ENCODE data around the gene ANKRD36C. TPM values are rescaled to one million over a fixed set of nuclear protein-coding genes. Genes with fewer than 3 reads are reported as not detected.
"Not testable (repeated sequence)": the region's sequence is repeated elsewhere in the genome, so short reads cannot be mapped to it uniquely, and the experiment has no call there.

The ANKRD36C gene
- total RNA-seq (10 to 100 TPM; 10.2 to 11.2 (median 10.6) TPM), polyA plus RNA-seq (3.1 TPM)
- long read RNA-seq, donor 1, partial matches to known transcripts: 0 of 6 reads
- long read RNA-seq, donor 1, other reads (novel, unspliced or antisense): 6 of 6 reads
- long read RNA-seq, donor 2, partial matches to known transcripts: 0 of 2 reads
- long read RNA-seq, donor 2, other reads (novel, unspliced or antisense): 2 of 2 reads
- long read RNA-seq, donor 3, partial matches to known transcripts: 6 of 11 reads
- long read RNA-seq, donor 3, other reads (novel, unspliced or antisense): 5 of 11 reads
- long read RNA-seq, donor 4, partial matches to known transcripts: 0 of 2 reads
- long read RNA-seq, donor 4, other reads (novel, unspliced or antisense): 2 of 2 reads

DNA sequence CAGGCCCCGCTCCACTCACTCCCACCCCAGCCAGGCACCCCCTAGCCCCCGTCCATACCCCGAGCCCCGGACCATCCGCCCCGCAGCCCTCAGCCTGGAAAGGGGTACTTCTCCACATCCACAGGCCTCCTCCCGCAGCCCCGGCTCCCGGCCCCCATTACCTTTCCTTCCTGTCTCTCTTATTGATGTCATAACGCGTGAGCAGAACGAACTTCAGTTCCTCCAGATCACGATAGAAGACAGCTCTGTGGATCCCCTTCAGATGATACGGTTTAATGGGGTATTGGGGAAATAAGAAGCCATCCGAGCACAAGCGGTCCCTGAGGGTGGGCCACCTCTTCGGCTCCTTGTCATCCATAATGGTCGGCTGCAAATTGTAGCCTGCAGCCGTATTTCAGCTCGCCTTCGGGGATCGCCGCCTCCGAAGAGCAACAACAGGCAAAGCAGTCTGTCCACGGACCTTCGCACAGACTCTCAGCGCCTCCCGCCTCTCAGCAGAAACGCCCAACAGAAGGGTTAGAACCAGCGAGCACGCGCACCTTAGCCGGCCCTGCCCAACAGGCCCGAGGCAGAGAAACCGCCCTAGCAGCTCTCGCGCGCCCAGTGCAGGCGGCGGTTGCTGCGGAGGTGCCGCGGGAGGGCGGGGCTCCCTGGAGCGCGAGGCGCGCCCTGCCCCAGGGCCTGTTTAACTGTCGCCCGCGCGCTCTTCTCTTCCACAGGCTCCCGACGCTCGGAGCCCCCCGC lies at the start of gene ANKRD36C:
TSS of gene ANKRD36C (minus strand) at position 474 of the 744 bp plus-strand sequence. CDS start at position 358, 116 bp downstream.
- DNase-seq: peak; percentile 17 to 67 (median 47)
- under 1% methylated on average over 31 of the region's 56 CpGs for WGBS
- intact Hi-C loops (cut with DNase I): loop anchor here in 1 of 4 donors (10.0 kb wide), 1 partner anchor 123 kb away; the partner anchor contains the start of gene ADRA2B

DNA sequence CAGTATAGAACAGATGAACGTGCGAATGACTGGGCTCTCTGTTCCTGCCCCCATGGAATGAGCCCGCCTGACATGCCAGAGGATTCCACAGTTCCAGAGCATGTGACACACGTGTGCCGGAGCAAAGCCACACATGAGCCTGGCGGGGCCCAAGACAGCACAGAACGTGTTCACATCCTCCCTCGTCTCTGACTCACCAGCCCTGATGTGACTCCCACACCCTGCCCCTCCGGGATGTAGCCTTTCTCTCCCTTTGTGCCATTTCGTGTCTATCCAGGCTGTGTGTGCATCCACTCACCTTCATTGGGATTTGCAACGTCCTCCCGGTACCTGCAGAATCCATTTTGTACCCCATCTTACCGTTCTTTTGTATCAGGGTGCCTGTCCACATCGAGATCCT lies 43.9 kb upstream of the ANKRD36C start:
- H3K27me3 ChIP-seq (ENCODE audit: control insufficient read depth, insufficient read depth); ATAC-seq; H3K4me1 ChIP-seq (ENCODE audit: control insufficient read depth, insufficient read depth, low read length); H3K9me3 ChIP-seq (ENCODE audit: control insufficient read depth, low read length); H3K4me3 ChIP-seq (ENCODE audit: low read length); intact Hi-C loops (cut with DNase I); DNase-seq; H3K27ac ChIP-seq (ENCODE audit: low read length): not testable (repeated sequence)
- WGBS: no CpG with 5 or more reads among the region's 14 CpGs

More for the DNA sequence above, at the start of gene ANKRD36C:
- not testable (repeated sequence) for H3K9me3 ChIP-seq (ENCODE audit: control insufficient read depth, low read length); H3K27me3 ChIP-seq (ENCODE audit: control insufficient read depth, insufficient read depth); H3K4me1 ChIP-seq (ENCODE audit: control insufficient read depth, insufficient read depth, low read length)
- Histone ChIP-seq H3K4me3 (ENCODE audit: low read length) (peak within 1 kb of the TSS; percentile 95), H3K27ac (ENCODE audit: low read length) (peak within 1 kb of the TSS; percentile 95)
- ATAC-seq: peak; percentile 97

DNA sequence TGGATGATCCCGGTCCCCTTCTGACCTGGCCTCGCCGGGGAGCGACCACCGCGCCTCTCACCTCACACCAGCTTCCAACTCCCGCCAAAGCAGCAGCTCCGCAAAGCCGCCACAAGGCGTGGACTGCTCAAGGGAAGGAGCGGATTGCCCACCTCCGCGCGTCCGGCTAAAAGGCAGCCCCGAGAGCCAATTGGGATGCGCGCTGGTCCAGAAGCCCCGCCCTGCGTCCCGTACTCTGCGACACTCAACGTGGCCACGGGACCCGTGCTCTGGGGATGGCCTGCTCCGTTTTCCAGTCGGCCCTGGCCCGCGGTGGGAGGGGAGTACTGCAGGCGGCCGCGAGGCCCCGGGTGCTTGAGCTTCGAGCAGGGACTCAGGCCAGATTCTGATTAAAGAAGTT lies 43.2 kb upstream of the ANKRD36C start, which contains the start of gene GPAT2:
TSS of gene GPAT2 (minus strand) at position 125 of the 400 bp plus-strand sequence. CDS start 2,557 bp downstream, outside the sequence.
- H3K27me3 ChIP-seq (ENCODE audit: control insufficient read depth, insufficient read depth); intact Hi-C loops (cut with DNase I); DNase-seq; H3K9me3 ChIP-seq (ENCODE audit: control insufficient read depth, low read length); H3K27ac ChIP-seq (ENCODE audit: low read length); H3K4me1 ChIP-seq (ENCODE audit: control insufficient read depth, insufficient read depth, low read length); H3K4me3 ChIP-seq (ENCODE audit: low read length): not testable (repeated sequence)
- peak; percentile 64 to 65 for ATAC-seq
- no CpG with 5 or more reads among the region's 34 CpGs for WGBS

DNA sequence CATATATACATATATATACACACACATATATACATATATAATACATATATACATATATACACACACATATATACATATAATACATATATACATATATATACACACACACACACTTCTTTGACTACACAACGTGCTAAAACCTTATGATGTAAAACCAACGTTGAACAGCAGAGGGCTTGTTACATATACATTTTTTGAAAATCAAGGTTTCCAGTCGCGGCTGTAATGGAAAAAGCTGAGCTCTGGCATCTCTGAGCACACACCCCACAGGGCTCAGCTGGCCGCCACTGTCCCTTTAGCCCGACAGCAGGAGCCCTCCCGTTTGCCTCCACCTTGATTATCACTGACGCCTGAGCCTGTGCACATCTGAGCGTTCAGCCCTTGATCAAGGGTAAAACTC lies 42.4 kb upstream of the ANKRD36C start:
- H3K27me3 ChIP-seq (ENCODE audit: control insufficient read depth, insufficient read depth); DNase-seq; H3K9me3 ChIP-seq (ENCODE audit: control insufficient read depth, low read length); intact Hi-C loops (cut with DNase I); H3K27ac ChIP-seq (ENCODE audit: low read length); H3K4me3 ChIP-seq (ENCODE audit: low read length); ATAC-seq; H3K4me1 ChIP-seq (ENCODE audit: control insufficient read depth, insufficient read depth, low read length): not testable (repeated sequence)
- no CpG with 5 or more reads among the region's 9 CpGs for whole genome bisulfite sequencing

DNA sequence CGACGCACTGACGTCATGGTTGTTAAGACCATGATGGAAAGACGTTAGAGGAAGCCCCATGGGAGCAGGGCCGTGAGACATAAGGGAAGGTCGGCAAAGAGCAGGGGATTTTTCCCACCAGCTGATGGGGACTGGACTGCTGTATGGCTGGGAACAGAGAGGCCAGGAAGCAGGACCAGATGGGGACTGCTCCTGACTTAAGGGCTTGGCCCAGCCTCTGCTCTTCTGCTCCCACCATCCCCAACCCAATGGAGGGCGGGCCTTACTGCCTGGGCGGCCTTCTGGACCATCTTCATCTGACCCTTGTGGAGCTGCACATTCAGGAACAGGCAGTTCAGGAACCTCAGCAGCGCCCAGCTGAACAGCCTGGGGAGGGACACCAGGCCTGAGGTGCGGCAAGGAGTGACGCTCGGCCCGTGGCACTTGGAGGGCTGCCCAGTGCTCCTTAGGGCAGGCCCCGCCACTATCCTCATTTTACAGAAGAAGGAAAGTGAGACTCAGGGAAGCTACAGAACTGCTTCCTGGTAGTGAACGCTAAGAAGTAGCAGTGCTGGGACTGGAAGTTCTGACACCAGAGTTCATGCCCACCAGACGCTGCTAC lies 36.2 kb upstream of the ANKRD36C start:
- not testable (repeated sequence) for H3K27ac ChIP-seq (ENCODE audit: low read length); H3K4me3 ChIP-seq (ENCODE audit: low read length); DNase-seq; H3K9me3 ChIP-seq (ENCODE audit: control insufficient read depth, low read length); H3K4me1 ChIP-seq (ENCODE audit: control insufficient read depth, insufficient read depth, low read length); H3K27me3 ChIP-seq (ENCODE audit: control insufficient read depth, insufficient read depth); ATAC-seq
- intact Hi-C loops (cut with DNase I): loop anchor here (10.0 kb wide), 1 partner anchor 87 kb away; the partner anchor contains the start of gene ADRA2B (in 4 of the 4)
- no CpG with 5 or more reads among the region's 16 CpGs for WGBS

DNA sequence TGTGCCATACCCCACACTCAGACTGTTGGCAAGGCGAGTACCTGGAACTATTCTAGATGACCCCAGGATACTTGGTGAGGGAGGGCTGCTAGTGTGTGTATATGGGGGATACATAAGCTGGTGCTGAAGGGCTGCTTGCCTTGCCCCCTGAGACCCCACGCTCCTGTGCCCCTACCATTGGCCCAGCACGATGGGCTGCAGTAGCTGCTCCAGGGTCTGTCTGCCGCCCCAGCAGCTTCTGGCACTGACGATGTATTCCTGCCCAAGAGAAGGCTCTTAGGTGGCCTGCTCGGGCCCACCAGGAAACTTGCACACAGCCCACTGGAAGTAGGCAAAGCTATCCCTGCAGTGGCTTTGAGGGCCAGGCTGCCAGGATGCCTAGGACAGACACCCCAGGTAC lies 34.1 kb upstream of the ANKRD36C start:
- not testable (repeated sequence) for H3K27me3 ChIP-seq (ENCODE audit: control insufficient read depth, insufficient read depth); ATAC-seq; H3K4me3 ChIP-seq (ENCODE audit: low read length); H3K27ac ChIP-seq (ENCODE audit: low read length); DNase-seq; H3K9me3 ChIP-seq (ENCODE audit: control insufficient read depth, low read length); H3K4me1 ChIP-seq (ENCODE audit: control insufficient read depth, insufficient read depth, low read length)
- intact Hi-C loops (cut with DNase I): loop anchor here (10.0 kb wide), 1 partner anchor 89 kb away; the partner anchor contains the start of gene ADRA2B (in 4 of the 4)
- 93% methylated on average over 6 of the region's 6 CpGs for WGBS

DNA sequence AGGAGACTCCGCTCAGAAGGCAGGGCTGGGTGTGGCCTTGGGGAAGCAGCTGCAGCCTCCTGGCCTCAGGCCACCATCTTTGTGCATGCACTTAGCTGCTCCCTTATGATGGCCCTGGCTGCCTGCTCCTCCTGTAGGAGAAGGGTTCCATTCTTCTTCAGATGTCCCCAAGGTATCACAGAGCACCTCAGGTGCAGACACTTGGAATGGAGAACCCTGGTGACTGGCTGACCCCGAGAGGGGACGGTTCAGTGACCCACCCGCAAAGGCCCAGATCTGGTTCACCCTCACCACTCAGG lies 33.5 kb upstream of the ANKRD36C start:
- H3K27ac ChIP-seq (ENCODE audit: low read length): no peak overlapping the region

DNA sequence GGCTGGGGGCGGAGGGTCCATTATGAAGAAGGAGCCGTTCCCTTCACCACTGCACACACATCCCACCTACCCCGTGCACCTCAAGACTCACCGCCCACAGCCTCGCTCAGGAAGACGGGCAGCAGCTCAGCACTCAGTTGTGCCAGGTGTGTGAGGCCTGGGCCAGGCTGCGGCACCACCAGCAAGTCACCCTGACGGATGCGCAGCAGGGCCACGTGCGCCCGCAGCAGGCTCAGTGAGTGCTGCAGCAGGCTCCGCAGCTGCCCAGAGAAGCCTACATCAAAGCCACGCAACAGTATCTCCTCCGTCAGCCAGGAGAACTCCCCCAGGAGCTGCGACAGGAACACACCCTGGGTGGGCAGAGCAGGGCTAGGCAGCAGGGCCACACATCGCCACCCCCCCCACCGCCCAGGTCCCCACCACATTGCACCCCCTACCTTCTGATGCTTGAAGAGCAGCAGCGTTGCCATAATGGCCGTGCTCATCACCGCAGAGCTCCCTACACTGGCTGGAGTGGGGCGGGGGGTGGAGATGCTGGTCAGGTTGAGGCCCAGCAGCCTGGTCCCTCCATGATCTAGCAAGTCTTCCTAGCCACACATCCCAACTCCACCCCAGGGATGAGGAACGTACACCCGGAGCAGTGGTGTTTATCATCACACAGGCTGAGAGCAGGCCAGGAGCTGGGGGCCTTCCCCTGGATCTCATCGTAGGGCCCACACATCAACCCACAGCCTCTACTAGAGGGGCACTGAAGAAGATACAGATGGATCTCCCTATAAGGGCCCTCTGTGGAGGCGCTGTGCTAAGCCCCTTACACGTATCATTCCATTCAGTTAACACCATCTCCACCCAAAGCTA lies 32.9 kb upstream of the ANKRD36C start:
- no peak for DNase-seq
- Histone ChIP-seq H3K4me3 (ENCODE audit: low read length) (no peak overlapping the region), H3K4me1 (ENCODE audit: control insufficient read depth, insufficient read depth, low read length) (no peaks in the 10 kb centered on the region), H3K9me3 (ENCODE audit: control insufficient read depth, low read length) (no peaks in the 10 kb centered on the region), H3K27ac (ENCODE audit: low read length) (no peak overlapping the region), H3K27me3 (ENCODE audit: control insufficient read depth, insufficient read depth) (no peaks in the 10 kb centered on the region)
- ATAC-seq: no peak
- intact Hi-C loops (cut with DNase I): loop anchor here (10.0 kb wide), 1 partner anchor 90 kb away; the partner anchor contains the start of gene ADRA2B (in 4 of the 4)
- 86% methylated on average over 27 of the region's 27 CpGs for WGBS

More for the DNA sequence above, 33.5 kb upstream of the ANKRD36C start:
- H3K4me3 ChIP-seq (ENCODE audit: low read length): no peak overlapping the region
- no peaks in the 10 kb centered on the region for H3K4me1 ChIP-seq (ENCODE audit: control insufficient read depth, insufficient read depth, low read length)
- H3K9me3 ChIP-seq (ENCODE audit: control insufficient read depth, low read length): no peaks in the 10 kb centered on the region
- DNase-seq (peak in 1 of 3 donors; percentile 75), ATAC-seq (no peak)
- WGBS: 88% methylated on average over 4 of the region's 4 CpGs
- intact Hi-C loops (cut with DNase I): loop anchor here (10.0 kb wide), 1 partner anchor 90 kb away; the partner anchor contains the start of gene ADRA2B (in 4 of the 4)
- H3K27me3 ChIP-seq (ENCODE audit: control insufficient read depth, insufficient read depth): no peaks in the 10 kb centered on the region

DNA sequence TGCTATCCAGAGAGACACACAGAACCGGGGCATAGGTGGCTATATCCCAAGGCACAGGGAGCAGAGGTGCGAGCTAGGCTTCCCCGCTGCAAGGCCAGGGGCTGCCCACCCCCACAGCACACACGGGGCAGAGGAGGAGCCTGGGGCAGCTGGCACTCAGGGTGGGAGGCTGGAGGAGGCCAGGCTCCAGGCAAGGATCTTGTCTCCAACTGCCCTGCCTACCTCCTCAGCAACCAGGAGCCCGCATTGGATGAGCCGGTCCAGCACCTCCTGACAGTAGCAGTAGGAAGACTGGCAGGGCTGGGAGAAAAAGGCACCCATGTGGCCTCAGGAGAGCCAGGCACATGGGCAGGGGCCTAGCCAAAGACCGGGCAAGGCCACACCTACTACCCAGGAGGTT lies 32.1 kb upstream of the ANKRD36C start:
- peak in 2 of 3 donors; percentile 32 to 35 for DNase-seq
- H3K27me3 ChIP-seq (ENCODE audit: control insufficient read depth, insufficient read depth); H3K9me3 ChIP-seq (ENCODE audit: control insufficient read depth, low read length); H3K27ac ChIP-seq (ENCODE audit: low read length); H3K4me1 ChIP-seq (ENCODE audit: control insufficient read depth, insufficient read depth, low read length); H3K4me3 ChIP-seq (ENCODE audit: low read length); ATAC-seq: not testable (repeated sequence)
- intact Hi-C loops (cut with DNase I): loop anchor here (10.0 kb wide), 1 partner anchor 91 kb away; the partner anchor contains the start of gene ADRA2B (in 4 of the 4)
- WGBS: 87% methylated on average over 7 of the region's 7 CpGs
